ENCODE measurements around the gene NFATC2.

DNA sequence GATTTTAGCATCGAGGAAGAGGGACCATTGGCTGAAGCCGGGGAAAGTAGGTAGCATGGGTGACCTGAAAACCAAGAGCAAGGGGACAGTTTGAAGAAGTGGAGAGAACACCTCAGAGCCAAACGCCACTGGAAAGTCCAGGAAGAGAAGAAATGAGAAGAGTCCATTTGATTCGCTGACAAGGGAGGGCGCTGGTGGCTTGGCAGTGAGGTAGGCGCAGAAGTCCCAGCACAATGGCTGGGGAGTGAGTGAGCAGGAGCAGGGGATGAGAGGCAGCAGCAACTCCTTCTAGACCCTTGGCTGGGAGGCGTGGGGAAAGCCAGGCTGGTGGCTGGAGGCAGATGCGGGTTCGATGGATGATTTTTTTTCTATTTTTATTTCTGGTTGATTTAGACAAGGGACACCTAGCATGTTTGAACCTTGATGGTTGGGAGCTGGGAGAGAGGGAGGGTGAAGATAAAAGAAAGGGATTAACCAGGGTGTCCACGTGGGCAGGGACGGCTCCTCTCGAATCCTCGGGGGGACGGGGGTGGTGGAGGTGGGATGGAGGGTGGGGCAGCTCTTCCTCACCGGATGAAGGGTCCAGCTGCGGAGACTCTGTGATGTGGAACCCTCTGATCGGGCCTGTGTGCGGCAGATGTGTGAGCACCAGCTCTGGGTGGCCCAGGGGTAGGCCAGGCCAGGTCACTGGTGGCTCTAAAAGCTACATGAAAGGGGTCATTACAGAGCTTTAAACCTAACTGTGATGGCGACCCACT is 164.2 kb downstream of the NFATC2 start:
- TF ChIP-seq, protein P1, sequence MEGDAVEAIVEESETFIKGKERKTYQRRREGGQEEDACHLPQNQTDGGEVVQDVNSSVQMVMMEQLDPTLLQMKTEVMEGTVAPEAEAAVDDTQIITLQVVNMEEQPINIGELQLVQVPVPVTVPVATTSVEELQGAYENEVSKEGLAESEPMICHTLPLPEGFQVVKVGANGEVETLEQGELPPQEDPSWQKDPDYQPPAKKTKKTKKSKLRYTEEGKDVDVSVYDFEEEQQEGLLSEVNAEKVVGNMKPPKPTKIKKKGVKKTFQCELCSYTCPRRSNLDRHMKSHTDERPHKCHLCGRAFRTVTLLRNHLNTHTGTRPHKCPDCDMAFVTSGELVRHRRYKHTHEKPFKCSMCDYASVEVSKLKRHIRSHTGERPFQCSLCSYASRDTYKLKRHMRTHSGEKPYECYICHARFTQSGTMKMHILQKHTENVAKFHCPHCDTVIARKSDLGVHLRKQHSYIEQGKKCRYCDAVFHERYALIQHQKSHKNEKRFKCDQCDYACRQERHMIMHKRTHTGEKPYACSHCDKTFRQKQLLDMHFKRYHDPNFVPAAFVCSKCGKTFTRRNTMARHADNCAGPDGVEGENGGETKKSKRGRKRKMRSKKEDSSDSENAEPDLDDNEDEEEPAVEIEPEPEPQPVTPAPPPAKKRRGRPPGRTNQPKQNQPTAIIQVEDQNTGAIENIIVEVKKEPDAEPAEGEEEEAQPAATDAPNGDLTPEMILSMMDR (IDR thresholded peaks at IDR 0.05; ENCODE audit: low read depth, low read length, poor library complexity, severe bottlenecking), result peak; percentile 42
- no peak for TF ChIP-seq EZH2phosphoT487 (IDR thresholded peaks at IDR 0.05; ENCODE audit: borderline replicate concordance, low read length)

All from DOHH2 (cell line).